ENCODE results near the gene KCND1.

Gene KCND1

GRCh38 chrX:48939524-48940228 is 32.0 kb downstream of the KCND1 start:
- TF ChIP-seq CTCF (IDR thresholded peaks at IDR 0.05; ENCODE audit: borderline replicate concordance, insufficient read depth, low read depth, low read length), result no peak
- H3K4me3 ChIP-seq (ENCODE audit: low read depth, low read length), result no peak overlapping the region

DNA sequence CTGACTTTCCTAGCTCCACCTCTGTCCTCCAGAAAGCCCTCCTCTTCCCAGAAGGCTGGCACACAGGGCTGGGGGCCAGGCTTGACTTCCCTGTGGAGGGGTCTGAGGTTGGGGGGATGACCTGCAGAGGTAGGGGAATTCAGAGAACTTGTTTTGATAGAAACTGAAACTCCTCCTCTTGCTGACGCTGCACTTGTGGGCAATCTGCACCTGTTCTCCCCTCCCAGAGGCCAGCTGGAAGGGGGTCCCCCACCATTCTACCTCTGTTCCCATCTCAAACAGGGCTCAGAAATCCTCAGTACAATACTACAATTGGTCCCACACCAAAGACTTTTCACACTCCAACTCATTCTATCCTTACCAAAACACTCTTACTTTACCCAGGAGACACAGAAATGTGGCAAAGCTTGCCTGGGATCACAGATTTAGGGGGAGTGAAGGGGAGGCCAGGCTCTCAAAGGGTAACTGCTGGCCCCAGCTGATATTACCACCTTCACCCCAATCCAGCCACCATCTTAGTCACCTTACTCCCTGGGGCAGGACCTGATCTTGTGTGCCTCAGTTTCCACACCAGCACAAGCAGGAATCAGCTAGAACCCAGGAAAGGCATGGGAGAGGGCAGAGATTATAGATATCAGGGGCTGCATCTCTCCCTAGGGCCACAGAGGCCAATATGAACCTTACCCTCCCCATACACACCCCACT is 32.8 kb downstream of the KCND1 start:
- TF ChIP-seq CTCF (IDR thresholded peaks at IDR 0.05; ENCODE audit: borderline replicate concordance, insufficient read depth, low read depth, low read length), result no peak
- H3K4me3 ChIP-seq (ENCODE audit: low read depth, low read length), result peak overlapping the region; percentile 2

GRCh38 chrX:48937054-48937907 is 34.4 kb downstream of the KCND1 start:
- peak overlapping the region; percentile 15 for H3K4me3 ChIP-seq (ENCODE audit: low read depth, low read length)
- peak; percentile 50 for TF ChIP-seq CTCF (IDR thresholded peaks at IDR 0.05; ENCODE audit: borderline replicate concordance, insufficient read depth, low read depth, low read length)

DNA sequence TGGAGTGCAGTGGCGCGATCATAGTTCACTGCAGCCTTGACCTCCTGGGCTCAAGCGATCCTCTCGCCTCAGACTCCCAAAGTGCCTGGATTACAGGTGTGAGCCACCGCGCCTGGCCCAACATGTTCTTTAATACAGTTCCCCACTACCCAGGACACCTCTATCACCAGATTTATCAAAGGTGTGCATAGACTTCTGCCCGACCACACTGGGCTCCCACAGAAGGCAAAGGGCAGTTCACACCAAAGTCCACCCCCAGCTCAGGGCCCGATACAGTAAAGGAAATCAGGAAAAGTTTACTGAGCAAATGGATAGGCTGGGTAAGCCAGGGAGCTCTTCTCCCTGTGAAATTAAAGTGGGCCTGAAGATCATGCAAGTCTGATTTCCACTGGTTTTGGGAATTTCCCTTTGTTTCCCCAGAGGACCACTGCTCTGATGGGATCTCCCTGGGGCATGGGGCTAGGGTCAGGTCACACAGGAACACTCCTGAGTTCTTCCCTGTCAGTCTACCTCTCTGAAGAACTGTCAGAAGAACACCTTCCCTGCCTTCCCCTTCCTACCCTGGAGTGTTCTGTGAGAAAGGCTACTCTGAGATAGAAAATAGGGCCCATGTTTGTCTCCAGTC is 35.1 kb downstream of the KCND1 start:
- H3K4me3 ChIP-seq (ENCODE audit: low read depth, low read length), result no peak overlapping the region
- no peak for TF ChIP-seq CTCF (IDR thresholded peaks at IDR 0.05; ENCODE audit: borderline replicate concordance, insufficient read depth, low read depth, low read length)

DNA sequence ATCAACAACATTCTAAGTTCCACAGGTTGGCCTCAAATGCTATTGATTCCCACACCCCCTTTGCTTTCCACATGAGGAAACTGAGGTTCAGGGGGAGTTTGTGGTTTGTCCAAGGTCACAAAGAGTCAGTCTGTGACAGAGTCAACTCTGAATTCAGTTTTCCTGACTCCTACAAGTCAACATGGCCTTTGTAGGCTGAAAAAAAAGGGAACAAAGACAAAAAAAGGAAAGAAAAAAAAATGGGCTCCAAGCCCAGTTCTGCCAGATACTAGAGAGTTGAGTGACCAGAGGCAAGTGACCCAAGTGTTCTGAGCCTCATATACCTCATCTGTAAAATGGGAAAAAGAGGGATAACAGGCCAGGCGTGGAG is 36.4 kb downstream of the KCND1 start:
- TF ChIP-seq CTCF (IDR thresholded peaks at IDR 0.05; ENCODE audit: borderline replicate concordance, insufficient read depth, low read depth, low read length), result no peak
- no peak overlapping the region for H3K4me3 ChIP-seq (ENCODE audit: low read depth, low read length)

- no peak for TF ChIP-seq CTCF (IDR thresholded peaks at IDR 0.05; ENCODE audit: borderline replicate concordance, insufficient read depth, low read depth, low read length)
- no peak overlapping the region for H3K4me3 ChIP-seq (ENCODE audit: low read depth, low read length)
Observed at GRCh38 chrX:48934581-48935300, 36.9 kb downstream of the KCND1 start.

Data from GM12875 (cell line).